ENCODE data around the gene MAB21L1. TPM values are rescaled to one million over a fixed set of nuclear protein-coding genes. Genes with fewer than 3 reads are reported as not detected.

MAB21L1 gene
- total and polyA plus RNA-seq, 2 of the 8 experiments (the other 6 are each of a cell fraction or from before 2014, with no cell fraction given): not detected

GRCh38 chr13:35500144-35500543 is 23.7 kb upstream of the MAB21L1 start:
- Histone ChIP-seq H4K91ac (replicated peaks; ENCODE audit: insufficient read length, low read length) (no peak overlapping the region), H3K23me2 (ENCODE audit: low read depth, low read length) (no peaks in the 10 kb centered on the region), H3K4me3 (ENCODE audit: extremely low read depth in 1 of 4, insufficient read depth in 2 of 4, low read depth in 3 of 4, low read length in 4 of 4) (no peak overlapping the region), H3K36me3 (ENCODE audit: control insufficient read depth in 2 of 4, insufficient read depth in 4 of 4, low read length in 3 of 4) (no peaks in the 10 kb centered on the region), H4K5ac (ENCODE audit: insufficient read length, low read depth, low read length) (no peak overlapping the region), H2BK15ac (ENCODE audit: low read length) (no peak overlapping the region), H2BK20ac (ENCODE audit: low read length) (no peak overlapping the region), H4K8ac (ENCODE audit: extremely low read depth, insufficient read depth, low read length) (no peak overlapping the region), H3K9ac (replicated peaks in 1 of 4; ENCODE audit: extremely low read depth in 1 of 4, low read depth in 3 of 4, low read length in 3 of 4) (no peak overlapping the region), H4K20me1 (replicated peaks in 1 of 2; ENCODE audit: control insufficient read depth in 1 of 2, insufficient read depth in 2 of 2, low read length in 2 of 2) (no peaks in the 10 kb centered on the region), H3K18ac (ENCODE audit: extremely low read depth, low read length) (no peak overlapping the region), H2BK12ac (ENCODE audit: low read depth, low read length) (no peak overlapping the region), H3K56ac (replicated peaks; ENCODE audit: insufficient read length, low read depth, low read length) (no peak overlapping the region), H3K79me1 (ENCODE audit: low read depth, low read length) (no peaks in the 10 kb centered on the region), H2BK120ac (replicated peaks; ENCODE audit: low read depth, low read length) (no peak overlapping the region), H3K9me3 (ENCODE audit: insufficient read depth in 2 of 2, low read depth in 1 of 2, low read length in 1 of 2) (no peaks in the 10 kb centered on the region), H3K4ac (replicated peaks; ENCODE audit: insufficient read length, low read depth, low read length) (no peak overlapping the region), H2BK5ac (ENCODE audit: low read depth, low read length) (no peak overlapping the region), H2AK5ac (ENCODE audit: low read depth, low read length) (no peak overlapping the region), H3K79me2 (ENCODE audit: control insufficient read depth in 1 of 2, insufficient read depth in 2 of 2, low read length in 2 of 2) (no peaks in the 10 kb centered on the region), H3K14ac (ENCODE audit: insufficient read length) (no peak overlapping the region), H3K27me3 (replicated peaks in 1 of 4; ENCODE audit: control insufficient read depth in 3 of 4, extremely low read depth in 1 of 4, insufficient read depth in 3 of 4, low read length in 3 of 4) (no peaks in the 10 kb centered on the region), H3K27ac (ENCODE audit: low read depth, low read length) (no peak overlapping the region), H3K4me2 (ENCODE audit: insufficient read depth in 1 of 2, low read depth in 2 of 2, low read length in 2 of 2) (no peak overlapping the region), H3K4me1 (replicated peaks in 1 of 4; ENCODE audit: control insufficient read depth in 3 of 4, insufficient read depth in 4 of 4, low read length in 3 of 4) (no peaks in the 10 kb centered on the region; a peak in 1 of 7 replicates), H3K23ac (ENCODE audit: insufficient read length) (no peak overlapping the region), H2AFZ (ENCODE audit: low read length) (no peak overlapping the region)
- FAIRE-seq (no peak), DNase-seq (ENCODE audit: low read depth in 1 of 2, low spot score in 2 of 2) (no peak)
- CTCF ChIA-PET (ENCODE audit: partially characterized antibody): interaction anchor here (0.6 to 0.9 kb wide), 2 partner anchors 115 to 131 kb away, joined by 3 read pairs; no protein-coding TSS in a partner anchor
- POLR2A ChIA-PET (ENCODE audit: partially characterized antibody): no interaction called here
- WGBS, 2 experiments (ENCODE audit: extremely low coverage in 1 of 2, insufficient coverage in 1 of 2, insufficient read length in 1 of 2, insufficient replicate concordance in 2 of 2, low coverage in 1 of 2, low lambda C conversion rate in 2 of 2, missing lambda C conversion rate in 1 of 2): 79% methylated on average over 2 of the region's 2 CpGs; no CpG with 5 or more reads in 1 of the 2 experiments
- TF ChIP-seq JUND (IDR thresholded peaks at IDR 0.05; ENCODE audit: low read length): no peak
- TF ChIP-seq SIRT6 (IDR thresholded peaks at IDR 0.05; ENCODE audit: low read length): no peak
- no peak for TF ChIP-seq CBX8 (IDR thresholded peaks at IDR 0.05; ENCODE audit: borderline replicate concordance, low read depth, low read length)
- no peak for TF ChIP-seq SP2 (IDR thresholded peaks at IDR 0.05; ENCODE audit: low read length)
- no peak for TF ChIP-seq SIN3A (conservative IDR thresholded peaks at IDR 0.05 in 1 of 2, IDR thresholded peaks at IDR 0.05 in 1 of 2; ENCODE audit: low read depth in 1 of 2, low read length in 2 of 2)
- TF ChIP-seq HDAC2 (IDR thresholded peaks at IDR 0.05; ENCODE audit: borderline replicate concordance in 1 of 2, low read depth in 2 of 2, low read length in 2 of 2): no peak
- no peak for TF ChIP-seq POLR2A (IDR thresholded peaks at IDR 0.05; ENCODE audit: control extremely low read depth in 1 of 2, low read depth in 2 of 2, low read length in 2 of 2)
- no peak for TF ChIP-seq TAF7 (optimal IDR thresholded peaks at IDR 0.05; ENCODE audit: borderline replicate concordance, low read depth, low read length)
- TF ChIP-seq GTF2F1 (IDR thresholded peaks at IDR 0.05; ENCODE audit: borderline replicate concordance, low read depth, low read length): no peak
- TF ChIP-seq NANOG (IDR thresholded peaks at IDR 0.05; ENCODE audit: insufficient read depth, low read depth, low read length, poor library complexity, severe bottlenecking): no peak
- TF ChIP-seq, protein P1, sequence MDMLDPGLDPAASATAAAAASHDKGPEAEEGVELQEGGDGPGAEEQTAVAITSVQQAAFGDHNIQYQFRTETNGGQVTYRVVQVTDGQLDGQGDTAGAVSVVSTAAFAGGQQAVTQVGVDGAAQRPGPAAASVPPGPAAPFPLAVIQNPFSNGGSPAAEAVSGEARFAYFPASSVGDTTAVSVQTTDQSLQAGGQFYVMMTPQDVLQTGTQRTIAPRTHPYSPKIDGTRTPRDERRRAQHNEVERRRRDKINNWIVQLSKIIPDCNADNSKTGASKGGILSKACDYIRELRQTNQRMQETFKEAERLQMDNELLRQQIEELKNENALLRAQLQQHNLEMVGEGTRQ (IDR thresholded peaks at IDR 0.05; ENCODE audit: low read length): no peak
- no peak for TF ChIP-seq BCL11A (IDR thresholded peaks at IDR 0.05; ENCODE audit: low read depth in 2 of 2, low read length in 2 of 2)

All from H1 (cell line).